ENCODE data around the gene TMEM91.

TMEM91 gene

DNA sequence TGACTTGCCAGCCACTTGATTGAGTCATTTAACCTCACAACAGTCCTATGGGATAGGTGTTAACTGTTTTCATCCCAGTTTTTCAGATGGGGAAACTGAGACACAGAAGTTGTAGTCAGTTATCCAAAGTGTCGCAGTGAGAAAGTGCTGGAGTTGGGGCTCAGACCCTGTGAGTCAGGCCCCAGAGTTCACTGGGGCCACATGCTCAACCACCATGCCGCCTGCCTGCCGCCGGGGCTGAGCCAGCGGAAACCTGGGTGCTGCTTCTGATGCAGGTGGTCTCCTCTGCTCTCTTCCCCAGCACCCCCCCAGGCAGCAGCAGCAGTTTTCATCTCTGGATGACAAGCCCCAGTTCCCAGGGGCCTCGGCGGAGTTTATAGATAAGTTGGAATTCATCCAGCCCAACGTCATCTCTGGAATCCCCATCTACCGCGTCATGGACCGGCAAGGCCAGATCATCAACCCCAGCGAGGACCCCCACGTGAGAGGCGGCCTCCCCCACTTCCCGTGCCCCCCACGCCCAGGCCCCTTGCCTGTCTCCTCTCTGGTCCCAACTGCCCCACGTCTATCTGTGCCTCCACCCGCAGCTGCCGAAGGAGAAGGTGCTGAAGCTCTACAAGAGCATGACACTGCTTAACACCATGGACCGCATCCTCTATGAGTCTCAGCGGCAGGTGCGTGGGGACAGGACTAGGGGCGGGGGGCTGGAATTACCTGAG lies 34.2 kb downstream of the TMEM91 start:
- no peak for DNase-seq (ENCODE audit: low read depth)

GRCh38 chr19:41411100-41411967 lies 35.0 kb downstream of the TMEM91 start:
- TF ChIP-seq, protein P1, sequence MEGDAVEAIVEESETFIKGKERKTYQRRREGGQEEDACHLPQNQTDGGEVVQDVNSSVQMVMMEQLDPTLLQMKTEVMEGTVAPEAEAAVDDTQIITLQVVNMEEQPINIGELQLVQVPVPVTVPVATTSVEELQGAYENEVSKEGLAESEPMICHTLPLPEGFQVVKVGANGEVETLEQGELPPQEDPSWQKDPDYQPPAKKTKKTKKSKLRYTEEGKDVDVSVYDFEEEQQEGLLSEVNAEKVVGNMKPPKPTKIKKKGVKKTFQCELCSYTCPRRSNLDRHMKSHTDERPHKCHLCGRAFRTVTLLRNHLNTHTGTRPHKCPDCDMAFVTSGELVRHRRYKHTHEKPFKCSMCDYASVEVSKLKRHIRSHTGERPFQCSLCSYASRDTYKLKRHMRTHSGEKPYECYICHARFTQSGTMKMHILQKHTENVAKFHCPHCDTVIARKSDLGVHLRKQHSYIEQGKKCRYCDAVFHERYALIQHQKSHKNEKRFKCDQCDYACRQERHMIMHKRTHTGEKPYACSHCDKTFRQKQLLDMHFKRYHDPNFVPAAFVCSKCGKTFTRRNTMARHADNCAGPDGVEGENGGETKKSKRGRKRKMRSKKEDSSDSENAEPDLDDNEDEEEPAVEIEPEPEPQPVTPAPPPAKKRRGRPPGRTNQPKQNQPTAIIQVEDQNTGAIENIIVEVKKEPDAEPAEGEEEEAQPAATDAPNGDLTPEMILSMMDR (IDR thresholded peaks at IDR 0.05; ENCODE audit: control insufficient read depth, extremely low read depth, insufficient read depth) = no peak
- DNase-seq (ENCODE audit: low read depth) = no peak
- no peak overlapping the region for H3K4me3 ChIP-seq (ENCODE audit: low read depth, low read length)

More for the DNA sequence above, 34.2 kb downstream of the TMEM91 start:
- no peak overlapping the region for H3K4me3 ChIP-seq (ENCODE audit: low read depth, low read length)
- TF ChIP-seq, protein P1 (IDR thresholded peaks at IDR 0.05; ENCODE audit: control insufficient read depth, extremely low read depth, insufficient read depth) = no peak

GRCh38 chr19:41411968-41412265 lies 35.6 kb downstream of the TMEM91 start:
- TF ChIP-seq, protein P1 (IDR thresholded peaks at IDR 0.05; ENCODE audit: control insufficient read depth, extremely low read depth, insufficient read depth) = no peak

DNA sequence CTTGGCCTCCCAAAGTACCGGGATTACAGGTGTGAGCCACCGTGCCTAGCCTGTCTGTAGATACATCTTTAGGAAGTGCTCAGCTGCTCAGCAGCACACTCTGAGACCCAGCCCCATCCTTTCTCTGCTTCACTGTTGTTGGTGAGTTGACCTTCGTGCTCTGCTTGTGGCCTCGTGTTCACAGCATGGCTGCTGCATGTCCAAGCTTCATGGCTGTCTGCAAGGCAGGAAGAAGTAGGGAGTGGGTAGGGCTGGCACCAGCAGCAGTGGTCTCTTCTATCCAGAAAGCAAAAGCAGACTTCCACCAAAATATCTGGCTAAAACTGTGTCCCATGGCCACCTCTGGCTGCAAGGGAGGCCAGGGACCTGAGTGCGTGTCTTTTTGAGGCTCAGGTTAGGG lies 36.6 kb downstream of the TMEM91 start:
- no peak for DNase-seq (ENCODE audit: low read depth)
- H3K4me3 ChIP-seq (ENCODE audit: low read depth, low read length) = no peak overlapping the region
- TF ChIP-seq, protein P1 (IDR thresholded peaks at IDR 0.05; ENCODE audit: control insufficient read depth, extremely low read depth, insufficient read depth) = no peak

More at GRCh38 chr19:41411968-41412265, 35.6 kb downstream of the TMEM91 start:
- no peak for DNase-seq (ENCODE audit: low read depth)
- H3K4me3 ChIP-seq (ENCODE audit: low read depth, low read length) = no peak overlapping the region

- TF ChIP-seq, protein P1 (IDR thresholded peaks at IDR 0.05; ENCODE audit: control insufficient read depth, extremely low read depth, insufficient read depth) = no peak
These were observed 37.6 kb downstream of the TMEM91 start for GRCh38 chr19:41413947-41414346.

GRCh38 chr19:41414461-41414860 lies 38.1 kb downstream of the TMEM91 start:
- DNase-seq (ENCODE audit: low read depth) = no peak
- H3K4me3 ChIP-seq (ENCODE audit: low read depth, low read length) = no peak overlapping the region
- TF ChIP-seq, protein P1 (IDR thresholded peaks at IDR 0.05; ENCODE audit: control insufficient read depth, extremely low read depth, insufficient read depth) = no peak

More at GRCh38 chr19:41413947-41414346, 37.6 kb downstream of the TMEM91 start:
- DNase-seq (ENCODE audit: low read depth) = no peak
- H3K4me3 ChIP-seq (ENCODE audit: low read depth, low read length) = no peak overlapping the region

Data from LNCaP clone FGC (cell line).